Activated T-cell treated with anti-CD3 and anti-CD28 coated beads for 48 hours (primary cell): ENCODE results near the gene TFRC.
A peak's percentile ranks its signal among the peaks of the same experiment; 100 is the strongest.
"Not testable (repeated sequence)": the region's sequence is repeated elsewhere in the genome, so short reads cannot be mapped to it uniquely, and the experiment has no call there.

Source experiments
- DNase-seq: peaks from one replicate; pipeline ENCODE4 v3.0.0-alpha.2; 2020; ENCODE audit warnings: low read depth

TFRC gene

DNA sequence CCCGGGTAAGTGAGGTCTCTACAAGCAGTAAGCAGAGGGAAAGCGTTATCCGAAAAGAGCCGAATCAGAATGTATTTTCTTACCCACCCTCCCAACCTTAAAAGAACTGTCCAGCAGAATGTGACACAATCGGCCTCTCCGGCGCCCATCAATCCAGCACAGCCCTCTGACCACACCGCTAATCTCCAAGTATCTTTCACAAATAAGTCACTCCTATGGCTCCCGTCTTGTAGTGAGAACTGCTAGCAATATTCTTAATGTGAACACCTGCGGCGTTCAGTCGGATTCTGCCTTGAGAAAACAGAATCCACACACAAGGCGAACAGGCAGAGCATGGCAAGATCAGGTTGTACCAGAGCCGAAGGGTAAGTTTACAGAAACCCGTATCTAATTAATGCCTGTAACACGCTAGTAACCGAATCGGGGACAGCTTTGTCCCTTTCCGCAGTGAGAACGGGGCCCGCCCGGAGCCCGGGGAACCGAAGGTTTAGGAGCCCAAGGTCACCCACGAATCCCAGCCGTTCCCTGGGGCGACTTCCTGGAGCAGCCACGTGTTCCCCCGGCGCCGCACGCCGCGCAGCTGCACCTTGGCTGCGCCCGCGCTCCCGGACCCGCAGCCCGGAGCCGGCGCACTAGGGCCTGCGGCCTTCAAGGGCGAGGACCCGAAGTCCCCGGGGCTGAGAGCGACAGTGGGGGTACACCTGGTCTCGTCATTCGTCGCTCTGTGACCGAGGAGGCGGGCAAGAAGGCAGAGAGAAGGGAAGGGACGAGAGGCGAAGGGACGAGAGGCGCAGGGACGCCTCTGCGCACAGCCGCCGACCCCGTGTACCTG, 672 bp downstream of the TFRC start:
- peak; percentile 57 for DNase-seq

DNA sequence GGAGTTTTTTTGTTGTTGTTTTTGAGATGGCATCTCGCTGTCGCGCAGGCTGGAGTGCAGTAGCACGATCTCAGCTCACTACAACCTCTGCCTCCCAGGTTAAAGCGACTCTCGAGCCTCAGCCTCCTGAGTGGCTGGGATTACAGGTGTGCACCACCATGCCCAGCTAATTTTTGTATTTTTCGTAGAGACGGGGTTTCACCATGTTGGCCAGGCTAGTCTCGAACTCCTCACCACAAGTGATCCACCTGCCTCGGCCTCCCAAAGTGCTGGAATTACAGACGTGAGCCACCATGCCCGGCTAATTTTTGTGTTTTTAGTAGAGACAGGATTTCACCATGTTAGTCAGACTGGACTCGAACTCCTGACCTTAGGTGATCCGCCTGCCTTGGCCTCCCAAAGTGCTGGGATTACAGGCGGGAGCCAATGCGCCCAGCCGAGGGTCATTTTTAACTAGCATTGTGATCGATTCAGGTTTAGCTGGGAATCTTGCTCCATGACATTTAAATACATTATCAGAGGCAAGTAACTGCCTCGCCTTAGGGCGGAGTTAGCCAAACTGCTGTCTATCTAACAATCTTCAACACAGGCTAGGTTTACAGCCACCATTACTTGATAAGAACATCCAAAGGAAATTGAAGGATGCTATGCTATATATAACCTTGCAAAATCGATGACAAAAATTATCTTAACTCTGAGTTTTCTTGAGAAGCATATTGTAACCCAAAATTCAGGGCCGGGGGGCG, 1.6 kb downstream of the TFRC start:
- DNase-seq, result not testable (repeated sequence)

DNA sequence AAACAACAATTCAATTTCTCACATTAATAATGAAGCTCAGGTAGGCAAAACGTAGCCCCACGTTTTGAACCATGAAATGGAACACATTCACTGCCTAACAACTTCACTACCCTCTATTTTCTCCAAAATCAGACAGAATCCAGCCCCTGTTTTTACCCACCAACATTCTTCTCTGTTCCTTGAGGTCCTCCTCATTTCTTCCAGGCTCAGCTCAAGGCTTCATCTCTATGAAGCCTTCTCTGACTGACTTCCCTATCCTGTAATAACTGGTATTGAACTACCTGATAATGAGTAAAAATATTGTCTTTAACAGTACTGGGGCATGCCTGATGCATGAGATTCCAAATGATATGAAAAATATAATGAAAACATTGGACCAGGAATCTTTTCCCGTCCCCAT, 2.2 kb downstream of the TFRC start:
- no peak for DNase-seq

DNA sequence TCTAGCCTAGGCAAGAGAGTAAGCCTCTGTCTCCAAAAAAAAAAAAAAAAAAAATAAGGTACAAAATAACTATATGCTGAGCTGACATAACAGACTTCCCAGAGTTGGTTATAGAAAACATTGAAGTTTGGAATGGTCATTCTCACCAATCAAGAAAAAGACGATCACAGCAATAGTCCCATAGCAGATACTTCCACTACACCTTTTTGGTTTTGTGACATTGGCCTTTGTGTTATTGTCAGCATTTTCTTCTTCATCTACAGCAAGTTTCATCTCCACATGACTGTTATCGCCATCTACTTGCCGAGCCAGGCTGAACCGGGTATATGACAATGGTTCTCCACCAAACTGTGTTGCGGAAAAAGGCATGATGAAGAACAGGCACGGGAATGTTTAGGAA, 6.9 kb downstream of the TFRC start:
- no peak for DNase-seq

DNA sequence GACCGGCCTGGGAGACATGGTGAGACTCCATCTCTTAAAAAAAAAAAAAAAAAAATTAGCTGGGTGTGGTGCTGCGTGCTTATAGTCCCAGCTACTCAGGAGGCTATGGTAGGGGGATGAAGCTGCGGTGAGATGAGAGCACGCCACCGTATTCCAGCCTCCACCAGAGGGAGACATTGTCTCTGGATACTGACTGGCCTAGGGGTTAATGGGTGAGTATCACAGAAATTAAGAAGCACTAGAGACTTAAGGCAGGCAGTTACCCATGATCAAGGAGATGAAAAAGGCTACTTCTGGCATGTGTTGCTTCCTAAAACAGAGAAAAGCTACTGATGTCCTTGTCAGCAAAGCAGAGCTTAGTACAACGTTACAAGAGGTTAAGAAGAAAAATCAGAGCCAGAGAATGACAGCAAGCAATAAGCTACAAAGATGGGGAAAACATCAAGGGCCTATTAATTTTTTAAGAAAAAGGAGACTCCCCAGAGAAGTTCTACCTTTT, 8.6 kb downstream of the TFRC start:
- DNase-seq, result peak; percentile 31

DNA sequence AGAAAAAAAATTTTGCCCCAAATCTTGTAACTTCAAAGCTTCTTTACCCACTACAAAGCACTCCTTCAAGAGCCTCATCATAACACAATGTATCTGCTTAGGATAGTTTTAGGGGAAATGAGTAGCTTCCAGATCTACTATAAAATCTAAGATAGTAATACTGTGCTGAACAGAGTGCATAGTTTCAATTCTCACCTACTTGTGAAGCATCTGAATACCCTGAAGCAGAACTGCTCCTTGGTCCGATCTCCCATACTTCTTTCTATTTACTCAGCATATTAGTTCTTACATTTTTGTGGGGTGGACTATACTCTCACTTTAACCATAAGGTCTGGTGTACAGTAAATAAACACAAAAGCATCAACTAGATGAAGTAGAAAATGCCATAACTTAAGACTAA, 9.6 kb downstream of the TFRC start:
- DNase-seq, result no peak

DNA sequence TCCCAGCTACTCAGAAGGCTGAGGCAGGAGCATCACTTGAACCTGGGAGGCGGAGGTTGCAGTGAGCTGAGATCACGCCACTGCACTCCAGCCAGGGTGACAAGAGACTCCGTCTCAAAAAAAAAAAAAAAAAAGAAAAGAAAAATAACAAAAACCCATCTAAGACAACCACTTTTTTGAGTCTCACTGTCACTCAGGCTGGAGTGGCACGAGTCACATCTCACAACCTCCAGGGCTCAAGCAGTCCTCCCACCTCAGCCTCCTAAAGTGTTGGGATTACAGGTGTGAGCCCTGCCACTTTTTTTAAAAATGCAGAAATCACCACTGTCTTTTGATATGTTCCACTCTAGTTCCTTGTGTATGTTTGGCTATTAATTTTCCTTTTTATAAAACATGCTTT, 13.1 kb downstream of the TFRC start:
- not testable (repeated sequence) for DNase-seq

DNA sequence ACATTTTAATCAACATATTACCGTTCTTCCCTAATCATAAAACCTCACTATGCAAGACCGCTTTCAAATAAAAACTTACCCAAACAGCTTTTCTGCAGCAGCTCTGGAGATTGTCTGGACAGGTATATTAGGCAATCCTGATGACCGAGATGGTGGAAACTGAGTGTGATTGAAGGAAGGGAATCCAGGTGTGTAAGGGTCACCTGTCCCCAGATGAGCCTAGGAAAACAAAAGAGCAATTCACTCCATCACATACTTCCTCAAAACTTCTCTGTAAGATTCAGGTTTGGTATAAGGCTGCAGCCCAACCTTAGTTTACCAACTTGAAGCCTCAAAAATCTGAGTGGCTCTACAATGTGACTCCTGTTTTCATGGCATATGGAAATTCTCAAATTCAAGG, 14.5 kb downstream of the TFRC start:
- DNase-seq, result no peak

DNA sequence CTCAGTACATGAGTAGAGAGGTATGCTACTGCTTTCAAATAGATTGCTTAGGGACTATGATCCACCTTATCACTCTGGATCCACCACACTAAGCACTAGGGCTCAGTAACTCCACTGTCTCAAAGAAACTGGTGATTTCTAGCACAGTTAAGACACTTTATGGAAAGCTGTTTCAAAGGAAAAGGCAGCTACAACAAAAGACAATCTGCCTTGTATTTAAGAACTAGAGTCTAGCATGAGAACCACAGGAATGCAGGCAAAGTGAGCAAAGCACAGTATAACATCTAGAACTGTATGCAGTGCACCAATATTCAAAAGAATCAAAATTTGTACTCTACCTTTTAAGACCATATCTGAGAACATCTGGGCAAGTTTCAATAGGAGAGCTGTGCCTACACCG, 17.9 kb downstream of the TFRC start:
- no peak for DNase-seq

DNA sequence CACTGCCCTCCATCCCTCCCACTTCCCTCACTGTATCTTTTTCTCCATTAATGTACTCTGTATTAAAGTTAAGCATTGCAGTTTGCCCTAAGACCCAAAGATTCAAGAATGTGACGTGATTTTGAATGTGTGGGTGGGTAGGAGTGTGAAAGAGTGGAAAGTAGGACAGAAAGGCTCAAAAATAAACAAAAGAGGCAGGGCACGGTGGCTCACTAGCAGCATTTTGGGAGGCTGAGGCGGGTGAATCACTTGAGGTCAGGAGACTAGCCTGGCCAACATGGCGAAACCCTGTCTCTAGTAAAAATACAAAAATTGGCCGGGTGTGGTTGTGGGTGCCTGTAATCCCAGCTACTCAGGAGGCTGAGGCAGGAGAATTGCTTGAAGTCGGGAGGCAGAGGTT, 18.4 kb downstream of the TFRC start:
- no peak for DNase-seq

DNA sequence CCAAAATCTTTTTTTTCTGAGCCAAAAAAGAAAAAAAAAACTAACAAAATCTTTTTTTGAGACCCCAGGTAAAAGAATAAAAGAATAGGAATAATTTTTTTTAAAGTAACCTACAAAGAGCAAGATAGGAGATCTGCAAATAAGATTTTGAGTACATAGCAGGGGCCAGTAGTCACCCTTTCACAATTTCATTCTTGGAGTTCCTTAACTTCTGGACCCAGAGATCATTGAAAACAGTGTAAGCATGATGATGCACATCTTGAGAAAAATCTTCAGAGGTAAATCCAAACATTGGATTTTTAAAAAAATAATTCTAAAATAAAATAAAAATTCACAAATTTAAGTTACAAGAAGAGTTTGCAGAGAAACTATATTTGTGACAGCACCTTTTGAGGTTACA, 18.8 kb downstream of the TFRC start:
- DNase-seq, result no peak

DNA sequence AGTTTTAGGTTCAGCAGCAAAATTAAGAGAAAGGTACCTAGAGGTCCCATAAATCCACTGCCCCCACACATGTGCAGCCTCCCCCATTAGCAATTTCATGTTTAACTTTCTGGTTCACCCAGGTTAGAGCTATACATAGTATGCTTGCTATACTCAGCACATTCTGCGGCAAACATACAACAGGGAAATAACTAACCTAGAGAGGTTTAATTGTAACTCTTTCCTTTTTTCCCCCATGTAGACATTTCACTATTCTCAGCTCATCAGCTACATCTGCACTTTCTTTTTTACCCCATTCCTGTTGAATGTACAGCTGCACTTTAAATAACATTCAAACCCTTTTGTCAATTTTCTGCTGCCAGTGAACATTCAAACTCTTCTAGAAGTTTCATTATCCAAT, 21.1 kb downstream of the TFRC start:
- DNase-seq, result no peak

DNA sequence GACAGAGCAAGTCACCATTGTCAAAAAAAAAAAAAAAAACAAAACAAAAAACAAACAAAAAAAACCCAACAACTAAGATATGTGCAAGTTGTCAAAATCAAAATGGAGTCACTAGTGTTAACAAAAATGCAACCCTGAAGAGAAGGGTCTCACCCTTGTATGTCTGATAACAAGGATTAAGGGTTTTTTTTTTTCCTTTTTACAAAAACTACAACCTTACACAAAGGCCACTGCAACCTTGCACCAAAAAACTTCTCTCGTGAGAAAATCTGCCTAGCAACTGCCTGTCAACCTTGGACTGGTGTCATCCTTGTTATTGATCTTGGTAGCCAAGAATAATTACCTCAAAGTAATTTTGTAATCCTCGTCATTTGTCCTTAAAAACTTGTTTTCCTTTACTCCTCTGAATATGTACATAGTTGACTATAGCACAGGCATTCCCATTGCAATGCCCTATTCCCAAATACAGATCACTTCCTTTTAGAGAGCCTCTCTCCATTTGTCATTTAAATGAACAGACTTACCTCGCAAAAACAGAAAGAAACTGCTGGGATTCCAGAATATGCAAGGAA, 24.0 kb downstream of the TFRC start:
- no peak for DNase-seq

DNA sequence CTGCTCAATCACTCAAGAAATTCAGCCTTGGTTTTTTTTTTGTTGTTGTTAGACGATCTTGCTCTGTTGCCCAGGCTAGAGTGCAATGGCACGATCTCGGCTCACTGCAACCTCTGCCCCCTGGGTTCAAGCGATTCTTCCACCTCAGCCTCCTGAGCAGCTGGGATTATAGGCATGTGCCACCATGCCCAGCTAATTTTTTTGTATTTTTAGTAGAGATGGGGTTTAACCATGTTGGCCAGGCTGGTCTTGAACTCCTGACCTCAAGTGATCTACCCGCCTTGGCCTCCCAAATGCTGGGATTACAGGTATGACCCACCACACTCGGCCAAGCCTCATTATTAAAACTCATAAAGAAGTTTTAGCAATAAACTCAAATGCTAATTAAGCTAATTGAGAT, 25.5 kb downstream of the TFRC start:
- DNase-seq, result not testable (repeated sequence)

DNA sequence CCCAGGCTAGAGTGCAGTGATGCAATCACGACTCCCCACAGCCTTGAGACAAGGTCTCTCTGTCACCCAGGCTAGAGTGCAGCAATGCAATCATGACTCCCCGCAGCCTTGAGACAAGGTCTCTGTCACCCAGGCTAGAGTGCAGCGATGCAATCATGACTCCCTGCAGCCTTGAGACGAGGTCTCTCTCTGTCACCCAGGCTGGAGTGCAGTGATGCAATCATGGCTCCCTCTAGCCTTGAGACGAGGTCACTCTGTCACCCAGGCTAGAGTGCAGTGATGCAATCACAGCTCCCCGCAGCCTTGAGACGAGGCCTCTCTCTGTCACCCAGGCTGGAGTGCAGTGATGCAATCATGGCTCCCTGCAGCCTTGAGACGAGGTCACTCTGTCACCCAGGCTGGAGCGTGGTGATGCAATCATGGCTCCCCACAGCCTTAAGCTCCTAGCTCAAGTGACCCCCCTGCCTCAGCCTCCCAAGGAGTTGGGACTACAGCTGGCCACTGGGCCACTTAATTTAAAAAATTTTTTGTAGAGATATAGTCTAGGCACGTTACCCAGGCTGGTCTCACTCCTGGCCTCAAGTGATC, 26.1 kb downstream of the TFRC start:
- no peak for DNase-seq

DNA sequence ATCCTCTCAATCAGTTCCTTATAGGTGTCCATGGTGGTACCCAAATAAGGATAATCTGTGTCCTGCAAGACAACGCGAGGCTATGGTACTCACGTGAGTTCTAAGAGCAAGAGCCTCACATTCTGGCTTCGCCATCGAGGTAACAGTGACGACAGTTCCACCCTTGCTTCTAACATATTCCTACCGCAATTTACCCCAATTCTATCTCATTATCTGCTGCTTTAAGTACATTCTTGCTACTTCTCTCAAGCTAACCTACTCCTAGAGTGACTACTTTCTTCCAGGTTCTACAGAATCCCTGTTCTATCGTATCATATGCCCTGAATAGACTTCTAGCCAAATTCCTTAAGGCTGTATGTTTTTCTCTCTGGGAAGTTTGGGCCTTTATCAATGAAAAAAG, 26.6 kb downstream of the TFRC start:
- no peak for DNase-seq

DNA sequence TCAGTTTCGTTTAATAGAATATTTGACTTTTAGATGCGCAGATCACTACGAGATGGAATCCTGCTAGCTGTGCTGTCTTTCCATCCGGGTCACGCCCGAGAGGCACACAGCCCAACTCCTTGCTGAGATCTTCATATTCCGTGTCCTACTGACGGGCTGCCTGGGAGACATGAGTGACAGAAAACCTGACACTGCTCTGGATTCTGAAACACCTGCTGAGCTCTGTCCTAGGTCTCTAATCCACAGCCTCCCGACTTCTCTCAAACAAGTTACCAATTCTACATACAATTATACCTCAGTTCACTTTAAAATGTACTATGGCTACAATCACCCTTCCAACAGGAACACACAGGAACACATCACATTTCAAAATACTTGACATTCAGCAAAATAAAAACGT, 27.2 kb downstream of the TFRC start:
- DNase-seq, result no peak

DNA sequence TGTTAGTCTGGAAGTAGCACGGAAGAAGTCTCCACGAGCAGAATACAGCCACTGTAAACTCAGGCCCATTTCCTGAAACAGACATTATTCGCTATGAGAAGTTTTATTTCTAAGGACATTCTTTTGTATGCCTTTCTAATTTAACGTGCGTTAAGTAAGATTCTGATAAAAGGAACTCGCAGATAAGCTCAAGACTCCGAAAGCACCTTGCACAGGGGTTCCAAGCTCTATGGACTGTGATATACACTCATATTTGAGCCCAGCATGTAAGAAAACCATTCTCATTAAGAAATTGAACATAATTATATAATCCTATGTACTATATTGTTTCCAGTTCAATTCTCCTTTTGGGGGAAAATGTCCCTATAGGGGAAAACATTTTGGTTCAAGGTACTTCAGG, 28.4 kb downstream of the TFRC start:
- no peak for DNase-seq

DNA sequence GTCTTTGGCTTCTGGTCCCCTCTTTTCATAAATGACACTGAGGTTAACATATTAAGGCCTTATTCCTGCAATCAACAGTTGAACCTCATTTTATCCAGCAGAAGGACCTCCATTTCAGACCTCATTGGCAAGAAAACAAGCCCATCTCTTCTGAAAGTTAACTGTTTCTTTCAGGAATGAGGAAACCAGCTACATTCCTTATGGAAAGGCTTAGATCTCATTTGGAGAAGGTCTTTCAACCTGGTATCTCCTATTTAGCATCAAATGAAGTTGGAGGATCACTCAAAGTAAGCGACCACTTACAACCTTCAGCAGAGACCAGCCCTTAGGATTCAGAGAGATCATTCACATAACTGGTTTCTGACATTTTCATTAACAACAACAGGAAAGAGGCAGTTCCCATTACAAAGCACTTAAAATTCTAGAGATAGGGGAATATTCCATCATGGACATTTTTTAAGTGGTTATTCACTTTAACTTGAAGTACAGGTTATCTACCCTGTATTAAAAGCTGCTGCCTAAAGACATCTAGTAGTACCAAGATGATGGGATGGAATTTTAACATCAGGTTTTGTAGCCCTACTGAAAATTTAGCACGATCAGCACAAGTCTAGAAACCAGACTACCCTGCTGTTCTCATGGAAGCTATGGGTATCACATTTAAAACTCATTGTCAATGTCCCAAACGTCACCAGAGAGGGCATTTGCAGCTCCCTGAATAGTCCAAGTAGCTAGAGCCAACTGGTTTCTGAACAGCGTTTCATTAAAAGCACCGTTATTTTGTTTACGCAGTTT, 30.4 kb downstream of the TFRC start:
- DNase-seq, result no peak

DNA sequence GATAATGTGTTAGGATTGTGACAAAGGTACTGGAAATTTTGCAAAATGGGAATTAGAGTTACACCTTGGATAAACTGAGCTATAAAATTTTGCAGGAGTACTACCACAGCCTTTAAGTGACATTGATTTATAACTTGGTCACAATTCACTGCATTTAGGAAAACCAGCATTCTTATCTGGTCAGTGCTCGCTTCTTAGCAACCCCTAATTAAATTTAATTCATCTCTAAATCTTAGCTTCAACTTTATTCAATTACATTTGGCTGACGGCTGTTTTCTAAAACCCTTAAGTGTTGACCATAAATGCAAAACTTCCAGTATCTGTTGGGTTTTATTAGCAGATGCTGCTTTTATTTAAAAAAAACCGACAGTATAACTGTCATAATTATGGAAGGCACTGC, 31.3 kb downstream of the TFRC start:
- no peak for DNase-seq

DNA sequence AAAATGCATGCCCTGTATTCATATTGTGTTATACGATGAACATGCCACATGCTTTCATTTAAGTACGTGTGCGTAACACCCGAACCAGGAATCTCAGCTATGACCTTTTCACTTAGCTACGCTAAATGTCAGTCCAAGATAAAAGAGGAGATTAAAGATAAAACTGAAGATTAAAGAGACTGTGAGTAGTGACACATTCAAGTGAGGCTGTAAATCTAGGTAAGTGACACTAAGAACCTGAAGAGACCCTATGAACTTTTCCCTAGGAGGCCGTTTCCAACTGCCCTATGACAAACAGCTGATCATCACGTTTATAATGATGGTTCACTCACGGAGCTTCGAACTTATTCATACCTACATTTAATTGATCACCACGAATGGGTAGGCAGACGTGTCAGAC, 32.2 kb downstream of the TFRC start:
- DNase-seq, result no peak
